Posterior vena cava (tissue), 2 donors: ENCODE results near the gene CLDN8. TPM values are rescaled to one million over a fixed set of nuclear protein-coding genes. Genes with fewer than 3 reads are reported as not detected.

Source experiments
- DNase-seq: peaks from one replicate; pipeline ENCODE4 v3.0.0-alpha.2; 2020; ENCODE audit warnings: low spot score
- intact Hi-C, 2 donors: fragments of 100-400 bp; cut with DNase I; formaldehyde crosslinking; loops; one replicate each; pipeline versions ENCODE4 v1.14.1 to v1.14.2; 2022 to 2023
- long read RNA-seq, 2 donors: library from polyadenylated mRNA; unstranded; transcript quantifications; one replicate each; pipeline ENCODE4 v2.0.0, GENCODE V29; 2020 to 2021
- total RNA-seq, 2 donors: library from RNA; stranded (reverse); fragmentation: NEBNext Ultra II Directional; extraction: Animal tissue kit (Norgen Biotek cat#: 25700); gene quantifications; one replicate each; pipeline ENCODE4 v1.2.1, GENCODE V29; 2021
- donor health status: DM: yes; HTN: yes; CAD: no.
- donor health status: DM: yes; HTN: yes; CAD: no.

Gene CLDN8
- total RNA-seq = not detected
- long read RNA-seq, donor 1 = 0 reads
- long read RNA-seq, donor 2 = 0 reads

DNA sequence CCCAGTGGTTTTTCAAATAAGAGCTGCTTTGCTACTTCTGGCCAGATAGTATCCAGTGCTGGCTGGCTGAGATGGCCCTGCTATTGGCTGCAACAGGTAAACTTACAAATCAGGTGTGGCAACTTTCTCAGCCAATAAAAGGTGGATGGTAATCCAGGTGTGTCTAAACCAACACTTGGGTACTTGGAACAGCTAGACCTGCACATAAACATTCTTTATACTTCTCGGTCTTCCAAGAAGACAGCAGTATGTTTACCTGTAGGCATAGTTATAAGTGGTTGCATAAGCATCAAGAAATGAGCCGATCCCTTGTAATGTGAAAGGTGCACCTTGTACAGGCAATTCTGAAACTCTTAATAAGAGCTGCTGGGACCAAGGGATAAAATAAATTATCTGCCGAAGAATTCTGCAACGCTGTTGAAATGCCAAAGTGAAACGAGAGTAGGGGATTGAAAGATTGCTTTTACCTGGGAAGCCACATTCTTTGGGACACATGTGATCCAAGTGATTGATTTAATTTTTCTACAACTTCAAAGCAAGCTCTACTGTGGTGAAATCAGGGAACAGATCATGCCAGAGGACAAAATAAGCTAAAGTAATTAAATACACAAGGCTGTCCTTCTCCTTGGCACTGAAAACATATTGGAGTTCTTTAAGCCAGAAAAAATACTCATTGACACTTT is at the start of gene CLDN8:
CLDN8 (minus strand) TSS at position 57 of the 683 bp plus-strand sequence. CDS start 172 bp downstream, outside the sequence.
- intact Hi-C loops = no loop called here
- no peak for DNase-seq

DNA sequence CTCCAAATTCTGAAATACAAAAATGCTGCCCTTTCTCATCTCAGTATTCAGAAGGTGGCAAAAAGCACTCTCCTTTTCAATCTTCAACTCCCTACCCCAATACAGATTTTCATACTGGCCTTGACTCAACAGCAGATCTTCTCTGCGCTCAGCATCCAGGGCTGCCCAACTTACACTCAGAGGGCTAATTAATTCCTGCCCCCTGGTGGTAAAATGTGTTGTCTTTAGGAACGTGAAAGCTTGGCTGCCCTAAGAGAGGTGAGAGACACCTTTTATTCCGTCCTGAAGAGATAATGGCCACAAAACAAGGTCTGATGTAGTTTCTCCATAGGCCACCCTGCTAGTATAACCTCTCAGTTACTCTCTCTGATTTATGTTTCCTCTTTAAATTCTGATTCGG is 41.9 kb upstream of the CLDN8 start:
- intact Hi-C loops = no loop called here
- DNase-seq = no peak

DNA sequence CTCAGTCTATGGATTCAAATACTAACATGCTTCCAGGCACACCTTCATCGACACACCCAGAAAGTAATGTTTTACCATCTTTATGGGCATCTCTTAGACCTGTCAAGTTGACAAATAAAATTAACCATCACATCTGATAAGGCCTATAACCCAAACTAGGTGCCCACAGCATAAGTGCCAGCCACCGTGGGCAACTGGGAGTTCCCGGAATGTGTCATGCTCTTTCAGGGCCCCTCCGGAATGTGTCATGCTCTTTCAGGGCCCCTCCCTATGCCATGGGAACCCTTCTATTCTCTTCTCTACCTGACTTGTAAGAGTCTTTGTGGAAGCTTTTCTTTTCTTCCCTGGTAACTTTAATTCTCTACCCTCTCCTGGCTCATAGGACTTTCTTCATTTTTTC is 40.2 kb upstream of the CLDN8 start:
- no peak for DNase-seq
- intact Hi-C loops = no loop called here

DNA sequence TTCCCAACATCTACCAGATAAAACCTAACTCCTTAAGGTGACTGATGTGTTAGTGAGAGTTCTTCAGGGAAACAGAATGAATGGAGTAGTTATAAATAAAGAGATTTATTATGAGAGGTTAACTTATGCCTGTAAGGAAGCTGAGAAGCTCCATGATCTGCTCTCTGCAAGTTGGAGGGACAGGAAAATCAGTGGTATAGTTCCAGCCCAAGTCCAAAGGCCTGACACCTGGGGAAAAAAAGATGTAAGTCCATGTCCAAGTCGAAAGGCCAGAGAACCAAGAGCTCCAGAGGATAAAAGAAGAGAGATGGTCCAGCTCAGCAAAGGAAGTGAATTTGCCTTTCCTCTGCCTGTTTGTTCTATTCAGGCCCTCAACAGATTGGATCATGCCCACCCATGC is 39.8 kb upstream of the CLDN8 start:
- no peak for DNase-seq
- intact Hi-C loops = no loop called here

DNA sequence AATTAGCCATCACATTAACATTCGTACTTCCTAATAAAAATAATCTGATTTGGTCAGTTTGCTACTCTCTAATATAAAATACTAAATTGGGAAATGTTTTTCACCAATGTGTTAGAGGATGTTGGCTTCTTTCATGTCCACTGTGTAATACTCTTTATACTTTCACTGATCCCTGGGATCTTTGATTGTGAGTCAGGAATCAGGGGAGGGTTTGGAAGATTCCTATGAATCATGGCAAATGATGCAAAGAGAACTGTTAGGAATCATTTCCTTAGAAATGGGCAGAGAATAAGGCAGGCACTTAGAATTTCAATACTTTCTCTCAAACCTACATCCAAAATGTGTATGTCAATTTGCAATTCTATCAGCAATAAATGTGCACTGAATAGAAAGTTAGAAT is 35.9 kb upstream of the CLDN8 start:
- intact Hi-C loops = no loop called here
- no peak for DNase-seq

- no peak for DNase-seq
These were observed 34.0 kb upstream of the CLDN8 start for GRCh38 chr21:30249936-30250335.

DNA sequence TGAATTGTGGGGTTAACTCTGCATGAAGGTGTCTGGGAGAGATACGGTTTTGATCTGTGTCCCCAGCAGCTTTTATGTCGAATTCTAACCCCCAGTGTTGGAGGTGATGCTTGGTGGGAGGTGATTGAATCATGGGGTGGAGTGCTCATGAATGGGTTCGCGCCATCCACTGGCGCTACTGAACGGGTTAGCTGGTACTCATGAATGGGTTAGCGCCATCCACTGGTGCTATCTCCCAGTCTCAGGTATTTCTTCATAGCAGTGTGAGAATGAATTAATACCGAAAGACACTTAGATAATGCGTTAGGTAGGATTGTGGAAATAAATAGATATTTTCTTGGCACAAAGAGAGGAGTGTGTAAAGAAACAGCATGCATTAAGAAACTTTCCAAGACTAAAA is 32.9 kb upstream of the CLDN8 start:
- intact Hi-C loops = no loop called here

More at GRCh38 chr21:30249936-30250335, 34.0 kb upstream of the CLDN8 start:
- intact Hi-C loops = no loop called here

DNA sequence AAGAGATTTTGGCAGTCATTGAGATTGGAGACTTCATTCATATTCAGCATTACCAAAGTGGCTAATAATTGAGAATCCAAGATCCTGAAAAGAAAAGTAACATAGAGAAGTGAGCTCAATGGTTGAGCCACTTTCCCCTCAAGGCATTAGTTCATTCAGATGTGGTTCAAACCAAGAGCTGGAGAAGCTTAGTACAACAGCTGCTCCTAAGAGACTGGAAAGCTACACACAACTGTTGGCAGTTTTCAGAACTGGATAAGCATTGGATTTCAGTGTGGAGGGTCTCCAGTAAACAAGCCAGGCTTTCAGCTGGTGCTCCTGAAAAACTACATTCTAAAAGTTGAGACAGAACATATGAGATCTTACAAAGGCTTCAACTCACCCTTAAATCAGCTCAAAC is 29.2 kb upstream of the CLDN8 start:
- intact Hi-C loops = no loop called here
- no peak for DNase-seq

More for the DNA sequence above, 32.9 kb upstream of the CLDN8 start:
- no peak for DNase-seq

DNA sequence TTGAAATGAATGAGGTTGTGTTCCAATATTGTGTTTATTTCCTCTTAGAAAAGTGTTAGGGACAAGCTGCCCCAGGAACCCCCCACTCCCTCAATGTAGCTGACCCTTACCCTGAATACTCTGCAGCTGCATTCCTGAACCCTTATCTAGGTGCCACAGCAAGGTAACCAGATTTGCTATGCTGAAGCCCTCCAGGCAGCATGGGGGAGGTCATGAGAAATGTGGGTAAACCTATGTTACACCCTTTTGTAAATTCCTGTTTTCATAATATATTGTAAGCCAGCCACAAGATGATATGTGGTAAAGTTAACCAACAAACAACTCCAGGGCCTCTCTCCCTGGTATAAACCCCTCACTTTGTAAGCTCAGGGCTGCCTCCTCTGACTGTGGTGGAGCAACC is 27.8 kb upstream of the CLDN8 start:
- DNase-seq = no peak

GRCh38 chr21:30240661-30241060 is 24.8 kb upstream of the CLDN8 start:
- no peak for DNase-seq
- intact Hi-C loops = no loop called here

More for the DNA sequence above, 27.8 kb upstream of the CLDN8 start:
- intact Hi-C loops = no loop called here

GRCh38 chr21:30238168-30238567 is 22.3 kb upstream of the CLDN8 start:
- intact Hi-C loops = no loop called here
- no peak for DNase-seq

- no peak for DNase-seq
These were observed 18.7 kb upstream of the CLDN8 start for GRCh38 chr21:30234643-30235042.

GRCh38 chr21:30234050-30234449 is 18.2 kb upstream of the CLDN8 start:
- no peak for DNase-seq
- intact Hi-C loops = no loop called here

More at GRCh38 chr21:30234643-30235042, 18.7 kb upstream of the CLDN8 start:
- intact Hi-C loops = no loop called here

DNA sequence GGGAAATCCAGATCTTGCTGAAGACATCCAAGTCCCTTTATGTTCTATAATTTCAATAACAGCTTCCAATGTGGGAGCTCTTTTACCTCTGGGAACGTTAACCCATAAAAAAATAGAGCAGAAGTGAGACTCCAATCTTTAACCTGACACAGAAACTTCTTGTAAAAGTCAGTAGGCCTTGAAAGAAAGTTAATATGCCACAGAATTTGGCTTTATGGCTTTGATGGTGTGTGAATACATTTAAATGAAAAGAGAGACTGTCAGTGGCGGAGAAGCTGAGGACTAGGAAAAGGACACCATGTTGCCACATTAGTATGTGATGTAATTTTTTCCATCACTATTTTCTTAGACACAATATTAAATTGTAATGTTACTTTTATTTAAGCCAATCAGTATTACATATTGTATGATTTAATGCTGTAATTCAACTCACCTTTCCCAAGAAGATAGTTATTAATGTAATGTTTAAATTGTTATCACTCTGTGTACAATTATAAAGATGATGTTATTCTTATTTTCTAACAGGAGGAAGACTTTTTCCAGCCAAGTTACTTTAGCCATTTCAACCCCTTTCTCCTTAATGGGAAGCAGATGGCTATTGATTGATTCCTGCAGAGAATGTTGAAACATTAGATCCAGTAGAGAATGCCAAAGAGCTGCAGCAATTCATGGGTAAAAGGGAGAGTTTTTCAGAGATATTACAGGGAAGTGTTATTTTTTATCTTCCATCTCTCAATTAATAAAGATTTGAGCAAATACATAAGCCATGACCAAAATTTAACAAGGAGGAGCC is 17.5 kb upstream of the CLDN8 start:
- DNase-seq = no peak
- intact Hi-C loops = no loop called here

DNA sequence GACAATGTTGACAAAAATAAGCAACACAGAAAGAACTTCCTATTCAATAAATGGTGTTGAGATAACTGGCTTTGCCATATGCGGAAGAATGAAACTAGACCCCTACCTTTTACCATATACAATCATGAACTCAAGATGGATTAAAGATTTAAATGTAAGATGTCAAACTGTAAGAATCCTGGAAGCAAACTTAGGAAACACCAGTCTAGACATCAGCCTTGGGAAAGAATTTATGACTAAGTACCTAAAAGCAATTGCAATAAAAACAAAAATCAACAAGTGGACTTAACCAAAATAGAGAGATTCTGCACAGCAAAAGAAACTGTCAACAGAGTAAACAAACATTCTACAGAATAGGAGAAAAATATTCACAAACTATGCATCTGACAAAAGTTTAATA is 16.1 kb upstream of the CLDN8 start:
- intact Hi-C loops = no loop called here
- no peak for DNase-seq

DNA sequence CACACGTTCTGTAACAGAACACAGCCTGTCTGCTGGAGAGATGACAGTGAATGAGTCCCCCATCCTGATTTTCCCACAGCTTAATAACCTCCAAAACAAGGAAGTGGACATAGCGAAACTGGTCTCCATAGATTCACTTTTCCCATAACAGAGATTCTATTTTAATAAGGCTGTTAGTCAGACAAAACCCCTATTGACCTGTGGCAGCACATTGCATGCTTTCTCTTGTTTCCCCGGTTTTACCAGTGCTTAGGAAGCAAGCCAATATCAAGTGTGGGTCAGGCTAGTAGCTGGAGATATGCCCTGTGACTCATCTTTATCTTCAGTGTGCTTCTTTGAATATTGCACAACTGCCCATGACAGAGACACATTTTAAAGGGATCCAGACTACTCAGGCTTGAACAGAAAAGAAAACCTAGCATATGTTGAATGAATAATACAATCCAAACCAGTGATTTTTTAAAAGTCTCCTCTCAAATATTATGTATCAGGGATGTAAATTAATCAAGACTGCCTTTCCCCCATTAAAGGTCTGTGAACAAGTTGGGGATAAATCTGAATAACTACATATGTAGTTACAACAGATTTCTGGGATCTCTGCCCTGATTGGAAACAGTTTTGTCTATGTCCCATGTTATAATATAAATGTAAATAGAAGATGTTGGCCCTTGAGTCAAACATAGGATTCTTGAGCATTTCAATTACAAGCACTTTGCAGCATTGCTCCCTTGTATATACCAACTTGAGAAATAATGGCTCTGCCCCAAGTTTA is 11.9 kb upstream of the CLDN8 start:
- intact Hi-C loops = no loop called here
- no peak for DNase-seq

DNA sequence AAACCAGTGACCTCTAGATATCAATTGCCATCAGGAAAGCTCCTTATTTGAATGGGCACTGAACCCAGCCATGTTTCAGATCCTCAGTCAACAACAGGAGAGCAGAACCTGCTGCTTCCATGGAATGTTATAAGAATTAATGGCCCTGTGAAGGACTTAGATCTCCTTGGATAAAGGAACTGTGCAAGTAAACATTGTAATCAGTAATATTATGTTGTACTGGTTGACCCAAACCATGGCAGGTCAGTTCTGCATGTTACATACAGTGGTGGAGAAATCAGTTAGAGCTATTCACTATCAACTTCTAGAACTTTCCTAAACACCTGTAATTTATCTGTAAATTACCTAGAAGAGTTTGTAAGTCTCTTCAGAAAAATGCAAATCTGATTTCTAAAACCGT is 11.2 kb upstream of the CLDN8 start:
- no peak for DNase-seq

DNA sequence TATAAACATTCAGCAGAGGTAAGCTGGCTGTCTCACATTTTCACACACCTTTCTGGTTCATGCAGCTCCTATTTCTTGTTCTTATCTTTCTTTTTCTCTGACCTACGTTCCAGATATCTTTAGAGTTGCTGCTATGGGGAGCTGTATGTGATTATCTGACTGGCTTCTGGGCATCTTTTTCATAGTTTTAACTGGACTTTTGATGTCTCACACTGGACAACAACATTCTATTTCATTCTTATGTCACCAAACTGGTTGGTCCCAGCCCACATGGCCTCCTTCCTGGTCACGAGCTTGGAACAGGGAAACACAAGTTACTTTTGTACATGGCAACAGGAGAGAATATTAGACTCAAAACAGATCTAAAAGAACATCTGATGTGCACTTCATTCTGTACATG is 7.7 kb upstream of the CLDN8 start:
- intact Hi-C loops = no loop called here
- no peak for DNase-seq

More for the DNA sequence above, 11.2 kb upstream of the CLDN8 start:
- intact Hi-C loops = no loop called here

GRCh38 chr21:30222724-30223123 is 6.8 kb upstream of the CLDN8 start:
- no peak for DNase-seq
- intact Hi-C loops = no loop called here

DNA sequence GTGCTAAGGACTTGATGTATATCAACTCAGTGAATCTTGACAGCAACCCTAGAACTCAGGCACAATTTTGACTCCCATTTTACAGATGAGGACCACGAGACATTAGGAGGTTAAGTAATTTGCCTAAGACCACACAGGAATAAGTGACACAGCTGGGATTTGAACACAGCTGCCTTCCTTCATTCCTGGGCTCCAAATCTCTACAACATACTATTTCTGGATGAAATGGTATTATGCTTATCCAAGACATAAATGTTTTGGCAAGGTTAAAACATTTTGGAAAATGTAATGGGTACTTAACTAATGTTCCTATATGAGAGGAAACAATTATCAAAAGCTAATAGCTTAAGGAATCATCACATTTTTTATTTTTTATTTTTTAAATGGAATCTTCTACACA is 4.8 kb downstream of the CLDN8 start:
- DNase-seq = no peak
- intact Hi-C loops = no loop called here
